ENCODE measurements around the gene REEP6.
"Not testable (repeated sequence)": the region's sequence is repeated elsewhere in the genome, so short reads cannot be mapped to it uniquely, and the experiment has no call there.

REEP6 gene

GRCh38 chr19:1526066-1526778 lies 35.2 kb downstream of the REEP6 start:
- no peak for DNase-seq

GRCh38 chr19:1526979-1527649 lies 36.1 kb downstream of the REEP6 start:
- no peak for DNase-seq

- DNase-seq = no peak
Observed at GRCh38 chr19:1527650-1528309, 36.8 kb downstream of the REEP6 start.

GRCh38 chr19:1528596-1529429 lies 37.8 kb downstream of the REEP6 start:
- no peak for DNase-seq

- DNase-seq = no peak
Observed at GRCh38 chr19:1529430-1529816, 38.4 kb downstream of the REEP6 start.

GRCh38 chr19:1530856-1531255 lies 39.9 kb downstream of the REEP6 start:
- DNase-seq = not testable (repeated sequence)

GRCh38 chr19:1531587-1531986 lies 40.6 kb downstream of the REEP6 start:
- no peak for DNase-seq

GRCh38 chr19:1532003-1532402 lies 41.0 kb downstream of the REEP6 start:
- no peak for DNase-seq

- DNase-seq = no peak
Observed at GRCh38 chr19:1533510-1534150, 42.6 kb downstream of the REEP6 start.

GRCh38 chr19:1534972-1535371 lies 44.0 kb downstream of the REEP6 start:
- no peak for DNase-seq

GRCh38 chr19:1535699-1536098 lies 44.7 kb downstream of the REEP6 start:
- DNase-seq = not testable (repeated sequence)

GRCh38 chr19:1538978-1539377 lies 48.0 kb downstream of the REEP6 start:
- DNase-seq = no peak

GRCh38 chr19:1539749-1540148 lies 48.8 kb downstream of the REEP6 start:
- DNase-seq = not testable (repeated sequence)

- no peak for DNase-seq
Observed at GRCh38 chr19:1540365-1540925, 49.5 kb downstream of the REEP6 start.

Data from activated naive CD4-positive, alpha-beta T cell treated with Interleukin-2 at 50 U/mL for 16 hours (primary cell).